Hepatocyte (in vitro differentiated cells): Measurements from ENCODE around the gene ATF3. TPM values are rescaled to one million over a fixed set of nuclear protein-coding genes. Genes with fewer than 3 reads are reported as not detected.
A peak's percentile ranks its signal among the peaks of the same experiment; 100 is the strongest.

ENCODE experiments used
- DNase-seq: peaks from one replicate; pipeline ENCODE4 v3.0.0-alpha.2; 2016; ENCODE audit warnings: low spot score
- H2AFZ ChIP-seq: fragments of 200-600 bp; sonication (generic); 2 replicates; pipeline ENCODE4 v1.6.0; 2016; ENCODE audit warnings: antibody characterized with exemption, mild to moderate bottlenecking
- H3K27ac ChIP-seq: fragments of 200-600 bp; sonication (generic); 2 replicates; pipeline ENCODE4 v1.5.1; 2016; ENCODE audit warnings: mild to moderate bottlenecking
- H3K27me3 ChIP-seq: fragments of 200-600 bp; sonication (generic); 2 replicates; pipeline ENCODE4 v1.6.1; 2016
- H3K36me3 ChIP-seq: fragments of 200-600 bp; sonication (generic); replicated peaks from 2 replicates; pipeline ENCODE4 v1.5.1; 2016; ENCODE audit warnings: low read depth; ENCODE audit not compliant: insufficient read depth
- H3K4me1 ChIP-seq: fragments of 200-600 bp; sonication (generic); 2 replicates; pipeline ENCODE4 v1.5.1; 2016; ENCODE audit warnings: mild to moderate bottlenecking, moderate library complexity; ENCODE audit not compliant: insufficient read depth
- H3K4me2 ChIP-seq: fragments of 200-600 bp; sonication (generic); 2 replicates; pipeline ENCODE4 v1.6.0; 2016
- H3K4me3 ChIP-seq: fragments of 200-600 bp; sonication (generic); 2 replicates; pipeline ENCODE4 v1.5.1; 2016; ENCODE audit warnings: mild to moderate bottlenecking
- H3K79me2 ChIP-seq: fragments of 200-600 bp; sonication (generic); 2 replicates; pipeline ENCODE4 v1.6.0; 2017; ENCODE audit warnings: mild to moderate bottlenecking
- H3K9me2 ChIP-seq: fragments of 200-600 bp; sonication (generic); replicated peaks from 2 replicates; pipeline ENCODE4 v1.6.0; 2017; ENCODE audit warnings: mild to moderate bottlenecking; ENCODE audit not compliant: insufficient read depth
- H3K9me3 ChIP-seq: fragments of 200-600 bp; sonication (generic); 2 replicates; pipeline ENCODE4 v1.5.1; 2016; ENCODE audit warnings: low read depth, mild to moderate bottlenecking
- H4K20me1 ChIP-seq: fragments of 200-600 bp; sonication (generic); 2 replicates; pipeline ENCODE4 v1.6.0; 2016; ENCODE audit warnings: mild to moderate bottlenecking; ENCODE audit not compliant: insufficient read depth, poor library complexity, severe bottlenecking
- EZH2 ChIP-seq: fragments of 200-600 bp; sonication (generic); IDR thresholded peaks from 2 replicates; pipeline ENCODE4 v1.6.1; 2016; ENCODE audit warnings: antibody characterized with exemption, mild to moderate bottlenecking, borderline replicate concordance
- EZH2phosphoT487 ChIP-seq: fragments of 200-600 bp; sonication (generic); IDR thresholded peaks from one replicate; pipeline ENCODE4 v1.6.1; 2018; ENCODE audit warnings: antibody characterized with exemption, mild to moderate bottlenecking, low read depth, moderate library complexity; ENCODE audit not compliant: unreplicated experiment, severe bottlenecking
- WGBS: methylation state at CpG from one replicate; pipeline ENCODE4 v1.1.6; 2016; ENCODE audit warnings: low lambda C conversion rate; ENCODE audit errors: missing lambda C conversion rate; 5-methylcytosine and 5-hydroxymethylcytosine counted together
- polyA plus RNA-seq: library from polyadenylated mRNA; unstranded; fragments of >200 nt; fragmentation: Nextera tagmentation; extraction: Ambion mirVana; gene quantifications from 2 replicates; pipeline ENCODE4 v1.2.1, GENCODE V29; 2016
- total RNA-seq: library from RNA; depleted of rRNA; stranded (reverse); fragments of >200 nt; gene quantifications from 2 replicates; pipeline ENCODE4 v1.2.3, GENCODE V29; 2014
- TF ChIP-seq, protein P1 (sequence below): fragments of 200-600 bp; sonication (generic); IDR thresholded peaks from 2 replicates; pipeline ENCODE4 v1.5.1; 2016; ENCODE audit warnings: antibody characterized with exemption, mild to moderate bottlenecking; ENCODE audit not compliant: poor library complexity

ATF3 gene
- total and polyA plus RNA-seq, 2 experiments from 2014 or later, result 128 to 129 TPM

GRCh38 chr1:212597487-212597886, 11.1 kb upstream of the ATF3 start:
- no peak for DNase-seq
- no peaks in the 10 kb centered on the region for H3K36me3 ChIP-seq
- no peak overlapping the region for H3K4me3 ChIP-seq
- H3K79me2 ChIP-seq, result no peaks in the 10 kb centered on the region
- TF ChIP-seq, protein P1, sequence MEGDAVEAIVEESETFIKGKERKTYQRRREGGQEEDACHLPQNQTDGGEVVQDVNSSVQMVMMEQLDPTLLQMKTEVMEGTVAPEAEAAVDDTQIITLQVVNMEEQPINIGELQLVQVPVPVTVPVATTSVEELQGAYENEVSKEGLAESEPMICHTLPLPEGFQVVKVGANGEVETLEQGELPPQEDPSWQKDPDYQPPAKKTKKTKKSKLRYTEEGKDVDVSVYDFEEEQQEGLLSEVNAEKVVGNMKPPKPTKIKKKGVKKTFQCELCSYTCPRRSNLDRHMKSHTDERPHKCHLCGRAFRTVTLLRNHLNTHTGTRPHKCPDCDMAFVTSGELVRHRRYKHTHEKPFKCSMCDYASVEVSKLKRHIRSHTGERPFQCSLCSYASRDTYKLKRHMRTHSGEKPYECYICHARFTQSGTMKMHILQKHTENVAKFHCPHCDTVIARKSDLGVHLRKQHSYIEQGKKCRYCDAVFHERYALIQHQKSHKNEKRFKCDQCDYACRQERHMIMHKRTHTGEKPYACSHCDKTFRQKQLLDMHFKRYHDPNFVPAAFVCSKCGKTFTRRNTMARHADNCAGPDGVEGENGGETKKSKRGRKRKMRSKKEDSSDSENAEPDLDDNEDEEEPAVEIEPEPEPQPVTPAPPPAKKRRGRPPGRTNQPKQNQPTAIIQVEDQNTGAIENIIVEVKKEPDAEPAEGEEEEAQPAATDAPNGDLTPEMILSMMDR, result no peak
- TF ChIP-seq EZH2 (no peak), EZH2phosphoT487 (no peak)
- no peaks in the 10 kb centered on the region for H3K9me2 ChIP-seq
- H3K4me2 ChIP-seq, result no peak overlapping the region
- peak overlapping the region; percentile 92 for H3K27ac ChIP-seq
- WGBS, result 91% methylated on average over 4 of the region's 4 CpGs
- no peak overlapping the region for H2AFZ ChIP-seq
- H3K9me3 ChIP-seq, result no peaks in the 10 kb centered on the region
- no peaks in the 10 kb centered on the region for H3K27me3 ChIP-seq
- H4K20me1 ChIP-seq, result no peaks in the 10 kb centered on the region
- peaks cover 13% of the 10 kb centered on the region for H3K4me1 ChIP-seq

GRCh38 chr1:212600071-212600915, 8.3 kb upstream of the ATF3 start:
- Histone ChIP-seq H3K4me2 (no peak overlapping the region), H2AFZ (no peak overlapping the region), H3K79me2 (no peaks in the 10 kb centered on the region), H3K9me3 (no peaks in the 10 kb centered on the region), H3K9me2 (no peaks in the 10 kb centered on the region), H3K36me3 (no peaks in the 10 kb centered on the region), H4K20me1 (no peaks in the 10 kb centered on the region), H3K27me3 (peaks cover 4% of the 10 kb centered on the region), H3K27ac (no peak overlapping the region), H3K4me1 (peaks cover 12% of the 10 kb centered on the region), H3K4me3 (no peak overlapping the region)
- TF ChIP-seq EZH2phosphoT487 (no peak), EZH2 (no peak)
- TF ChIP-seq, protein P1, result no peak
- no peak for DNase-seq
- WGBS, result 74% methylated on average over 11 of the region's 11 CpGs

DNA sequence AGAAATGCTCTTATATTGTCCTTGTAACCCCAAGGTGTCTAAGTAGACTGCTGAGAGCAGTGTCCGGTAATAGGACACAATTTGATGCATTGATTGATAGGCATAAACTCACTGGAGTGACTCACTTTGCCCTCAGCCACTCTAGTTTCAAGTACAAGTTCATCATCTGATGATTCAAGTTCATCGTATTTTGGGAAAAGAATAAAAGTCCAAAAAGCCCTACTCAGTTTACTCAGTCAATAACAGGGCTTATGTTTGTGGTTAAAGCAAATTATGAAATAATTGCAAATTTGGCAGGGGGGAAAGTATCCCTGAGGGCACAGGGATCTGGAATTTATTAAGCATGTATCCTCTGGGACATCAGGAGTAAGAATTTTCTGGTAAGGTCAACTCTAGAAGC, 7.6 kb upstream of the ATF3 start:
- no peaks in the 10 kb centered on the region for H3K36me3 ChIP-seq
- no peaks in the 10 kb centered on the region for H4K20me1 ChIP-seq
- WGBS, result 85% methylated on average over 2 of the region's 2 CpGs
- H3K9me3 ChIP-seq, result no peaks in the 10 kb centered on the region
- H3K4me2 ChIP-seq, result no peak overlapping the region
- peaks cover 13% of the 10 kb centered on the region for H3K4me1 ChIP-seq
- peaks cover 4% of the 10 kb centered on the region for H3K27me3 ChIP-seq
- no peak overlapping the region for H3K27ac ChIP-seq
- H2AFZ ChIP-seq, result no peak overlapping the region
- no peaks in the 10 kb centered on the region for H3K9me2 ChIP-seq
- DNase-seq, result no peak
- TF ChIP-seq EZH2 (no peak), EZH2phosphoT487 (no peak)
- TF ChIP-seq, protein P1, result no peak
- H3K79me2 ChIP-seq, result no peaks in the 10 kb centered on the region
- H3K4me3 ChIP-seq, result no peak overlapping the region
